ENCODE data around the gene RAB17.
A peak's percentile ranks its signal among the peaks of the same experiment; 100 is the strongest.

Gene RAB17

GRCh38 chr2:237556773-237557632 lies 33.5 kb downstream of the RAB17 start:
- peak; percentile 81 for DNase-seq

- DNase-seq: no peak
Observed at GRCh38 chr2:237555560-237555959, 35.0 kb downstream of the RAB17 start.

- DNase-seq: no peak
Observed at GRCh38 chr2:237553948-237554347, 36.6 kb downstream of the RAB17 start.

- DNase-seq: no peak
Observed at GRCh38 chr2:237552908-237553307, 37.6 kb downstream of the RAB17 start.

- DNase-seq: no peak
Observed at GRCh38 chr2:237551071-237551574, 39.4 kb downstream of the RAB17 start.

GRCh38 chr2:237549643-237550415 lies 40.7 kb downstream of the RAB17 start:
- no peak for DNase-seq

GRCh38 chr2:237549216-237549615 lies 41.3 kb downstream of the RAB17 start:
- DNase-seq: no peak

GRCh38 chr2:237547841-237548416 lies 42.6 kb downstream of the RAB17 start:
- no peak for DNase-seq

GRCh38 chr2:237546876-237547395 lies 43.6 kb downstream of the RAB17 start:
- DNase-seq: no peak

GRCh38 chr2:237546040-237546875 lies 44.3 kb downstream of the RAB17 start:
- no peak for DNase-seq

GRCh38 chr2:237542001-237542704 lies 48.4 kb downstream of the RAB17 start:
- DNase-seq: no peak

GRCh38 chr2:237541243-237541642 lies 49.3 kb downstream of the RAB17 start:
- no peak for DNase-seq

GRCh38 chr2:237540823-237541222 lies 49.7 kb downstream of the RAB17 start:
- no peak for DNase-seq

- DNase-seq: no peak
Observed at GRCh38 chr2:237540223-237540775, 50.2 kb downstream of the RAB17 start.

GRCh38 chr2:237539681-237540080 lies 50.9 kb downstream of the RAB17 start:
- DNase-seq: no peak

GRCh38 chr2:237538901-237539300 lies 51.6 kb downstream of the RAB17 start:
- no peak for DNase-seq

GRCh38 chr2:237538001-237538720 lies 52.4 kb downstream of the RAB17 start:
- DNase-seq: no peak

- no peak for DNase-seq
Observed at GRCh38 chr2:237536617-237537016, 53.9 kb downstream of the RAB17 start.

- DNase-seq: no peak
Observed at GRCh38 chr2:237536083-237536415, 54.5 kb downstream of the RAB17 start.

- DNase-seq: no peak
Observed at GRCh38 chr2:237535385-237536082, 55.0 kb downstream of the RAB17 start.
